HG03460 (cell line): Measurements from ENCODE around the gene SCAI.
"Not testable (repeated sequence)": the region's sequence is repeated elsewhere in the genome, so short reads cannot be mapped to it uniquely, and the experiment has no call there.

Experiments
- ATAC-seq: cut with Tn5 transposase; IDR thresholded peaks from one replicate; pipeline ENCODE4 v1.9.1; 2021; ENCODE audit not compliant: unreplicated experiment

Gene SCAI

GRCh38 chr9:124949387-124949786 lies 193.9 kb downstream of the SCAI start:
- ATAC-seq: no peak

- ATAC-seq: no peak
Observed at GRCh38 chr9:124947727-124948391, 195.5 kb downstream of the SCAI start.

DNA sequence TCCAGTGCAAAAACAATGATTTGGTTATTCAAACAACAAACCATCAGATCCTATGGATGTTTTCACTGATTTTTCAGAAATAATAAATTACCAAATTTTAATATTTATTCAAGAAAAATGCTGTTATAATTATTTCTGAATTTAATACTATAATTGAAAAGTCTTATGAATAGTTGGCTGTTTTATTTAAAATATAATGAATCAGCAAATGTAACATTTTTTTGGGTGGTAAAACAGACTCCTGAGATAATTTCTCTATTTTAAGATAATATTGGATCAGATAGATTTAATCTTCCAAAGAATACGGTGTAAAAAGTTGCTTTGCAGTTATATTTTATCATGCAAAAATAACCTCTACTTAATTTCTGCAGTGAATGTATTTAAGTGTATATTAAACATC lies 197.2 kb downstream of the SCAI start:
- ATAC-seq: no peak

DNA sequence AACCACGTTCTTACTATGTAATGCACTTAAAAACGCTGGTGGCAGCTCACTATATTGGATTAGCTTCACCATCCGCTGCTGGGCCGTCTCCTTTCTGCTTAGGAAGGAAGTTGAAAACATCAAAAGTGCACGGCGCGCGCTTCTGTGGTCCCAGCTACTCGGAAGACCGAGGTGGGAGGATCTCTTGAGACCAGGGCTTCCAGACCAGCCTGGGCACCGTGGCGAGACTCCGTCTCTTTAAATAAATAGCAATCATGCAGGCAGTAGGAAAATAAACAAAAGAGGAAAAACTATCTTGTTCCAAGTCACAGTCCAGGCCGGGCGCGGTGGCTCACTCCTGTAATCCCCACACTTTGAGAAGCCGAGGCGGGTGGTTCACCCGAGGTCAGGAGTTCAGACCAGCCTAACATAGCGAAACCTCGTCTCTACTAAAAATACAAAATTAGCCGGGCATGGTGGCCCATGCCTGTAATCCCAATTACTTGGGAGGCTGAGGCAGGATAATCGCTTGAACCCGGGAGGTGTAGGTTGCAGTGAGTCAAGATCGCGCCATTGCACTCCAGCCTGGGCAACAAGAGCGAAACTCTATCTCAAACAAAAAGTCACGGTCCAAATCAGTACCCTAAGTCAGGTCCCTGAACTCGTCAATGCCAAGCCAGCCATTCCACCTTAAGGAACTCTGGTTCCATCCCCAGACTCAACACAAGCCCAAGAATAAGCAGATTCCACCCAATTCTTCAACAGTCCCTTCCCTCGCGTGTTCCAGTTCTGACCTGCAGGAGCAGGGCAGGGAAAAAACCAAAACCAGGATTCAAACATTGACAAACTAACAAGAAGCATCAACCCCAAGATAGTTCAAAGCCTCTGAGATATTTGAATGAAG lies 201.4 kb downstream of the SCAI start:
- ATAC-seq: peak; percentile 37

GRCh38 chr9:124940894-124941678 lies 202.2 kb downstream of the SCAI start, which contains the start of gene GOLGA1:
Gene GOLGA1, minus strand, starts transcription at chr9:124941083. Its CDS starts 2,372 bp downstream, at chr9:124938711.
- ATAC-seq: peak; percentile 67

- peak; percentile 40 for ATAC-seq
Observed at GRCh38 chr9:124940521-124940893, 202.8 kb downstream of the SCAI start.

GRCh38 chr9:124939944-124940343 lies 203.4 kb downstream of the SCAI start:
- ATAC-seq: no peak

DNA sequence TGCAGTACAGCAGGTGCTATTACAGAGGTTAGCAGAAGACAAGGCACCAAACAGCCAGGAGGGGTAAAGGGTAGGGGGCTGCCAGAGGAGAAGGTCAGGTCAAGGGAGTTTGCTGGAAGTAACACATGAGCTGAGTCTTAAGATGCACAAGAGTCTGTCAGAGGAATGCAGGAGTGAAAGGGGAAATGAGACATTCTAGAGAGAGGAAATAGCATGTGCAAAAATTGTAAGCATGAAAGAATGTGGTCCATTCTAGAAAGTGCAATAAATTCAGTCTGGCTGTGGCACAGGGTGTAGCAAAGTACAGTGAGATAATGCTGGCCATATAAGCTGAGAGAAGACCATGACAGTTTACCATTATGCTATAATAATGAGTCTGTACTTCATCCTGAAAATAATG lies 209.0 kb downstream of the SCAI start:
- ATAC-seq: no peak

DNA sequence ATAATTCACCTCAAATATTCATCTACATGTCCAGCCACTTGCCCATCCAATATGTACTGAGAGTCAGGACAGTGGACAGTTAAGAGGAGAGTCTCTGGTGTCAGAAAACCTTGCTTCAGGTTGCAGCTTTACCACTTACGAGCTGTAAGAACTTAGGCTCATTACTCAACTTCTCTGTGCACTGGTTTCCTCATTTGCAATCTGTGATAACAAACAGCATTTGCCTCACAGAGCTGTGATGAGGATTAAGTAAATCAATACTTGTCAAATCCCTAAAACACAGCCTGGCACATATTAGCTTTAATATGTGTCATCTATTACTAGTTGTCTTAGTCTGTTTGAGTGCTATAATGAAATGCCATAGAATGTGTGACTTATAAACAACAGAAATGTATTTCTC lies 211.0 kb downstream of the SCAI start:
- ATAC-seq: no peak

- ATAC-seq: no peak
Observed at GRCh38 chr9:124929464-124929863, 213.9 kb downstream of the SCAI start.

DNA sequence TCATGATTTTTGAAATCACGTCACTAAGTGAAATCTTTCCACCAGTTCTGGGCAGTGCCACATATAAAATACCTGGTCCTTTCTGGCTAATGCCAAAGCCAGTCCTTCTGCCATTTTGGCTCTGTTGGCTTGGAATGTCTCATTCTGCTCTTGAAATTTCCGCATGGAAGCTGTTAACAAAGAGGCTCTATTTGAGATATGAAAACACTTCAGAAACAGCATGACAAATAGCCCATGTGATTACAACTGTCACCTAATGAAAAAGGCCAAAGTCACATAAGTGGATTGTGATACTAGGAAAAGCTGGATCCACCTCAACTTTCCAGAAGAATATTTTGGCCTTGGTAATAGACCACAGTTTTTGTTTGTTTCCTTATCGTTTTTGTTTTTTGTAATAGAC lies 215.2 kb downstream of the SCAI start:
- no peak for ATAC-seq

- not testable (repeated sequence) for ATAC-seq
Observed at GRCh38 chr9:124920394-124920793, 222.9 kb downstream of the SCAI start.

GRCh38 chr9:124914753-124915405 lies 228.4 kb downstream of the SCAI start:
- ATAC-seq: no peak

- ATAC-seq: no peak
Observed at GRCh38 chr9:124913378-124913777, 229.9 kb downstream of the SCAI start.

GRCh38 chr9:124911766-124912165 lies 231.6 kb downstream of the SCAI start:
- no peak for ATAC-seq

DNA sequence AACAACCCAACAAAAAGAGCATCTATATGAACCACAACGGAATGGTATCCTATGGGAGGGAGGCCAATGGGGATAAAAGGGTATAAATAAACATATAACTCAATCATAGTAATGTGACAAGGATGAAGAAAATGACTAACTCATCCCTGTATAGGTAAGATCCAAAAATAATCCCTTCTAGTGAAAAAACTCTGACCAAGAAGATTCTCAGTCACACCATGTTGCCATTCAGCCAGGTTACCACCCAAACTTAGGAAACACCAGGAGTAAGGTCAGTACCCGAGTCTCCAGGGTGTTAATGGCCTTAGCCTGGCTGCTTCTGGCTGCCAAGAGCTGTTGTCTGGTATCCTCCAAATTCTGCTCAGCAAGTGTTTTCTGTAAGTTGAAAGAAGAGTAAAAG lies 235.2 kb downstream of the SCAI start:
- ATAC-seq: no peak

- ATAC-seq: no peak
Observed at GRCh38 chr9:124906966-124907365, 236.4 kb downstream of the SCAI start.

- ATAC-seq: no peak
Observed at GRCh38 chr9:124899845-124900244, 243.5 kb downstream of the SCAI start.

DNA sequence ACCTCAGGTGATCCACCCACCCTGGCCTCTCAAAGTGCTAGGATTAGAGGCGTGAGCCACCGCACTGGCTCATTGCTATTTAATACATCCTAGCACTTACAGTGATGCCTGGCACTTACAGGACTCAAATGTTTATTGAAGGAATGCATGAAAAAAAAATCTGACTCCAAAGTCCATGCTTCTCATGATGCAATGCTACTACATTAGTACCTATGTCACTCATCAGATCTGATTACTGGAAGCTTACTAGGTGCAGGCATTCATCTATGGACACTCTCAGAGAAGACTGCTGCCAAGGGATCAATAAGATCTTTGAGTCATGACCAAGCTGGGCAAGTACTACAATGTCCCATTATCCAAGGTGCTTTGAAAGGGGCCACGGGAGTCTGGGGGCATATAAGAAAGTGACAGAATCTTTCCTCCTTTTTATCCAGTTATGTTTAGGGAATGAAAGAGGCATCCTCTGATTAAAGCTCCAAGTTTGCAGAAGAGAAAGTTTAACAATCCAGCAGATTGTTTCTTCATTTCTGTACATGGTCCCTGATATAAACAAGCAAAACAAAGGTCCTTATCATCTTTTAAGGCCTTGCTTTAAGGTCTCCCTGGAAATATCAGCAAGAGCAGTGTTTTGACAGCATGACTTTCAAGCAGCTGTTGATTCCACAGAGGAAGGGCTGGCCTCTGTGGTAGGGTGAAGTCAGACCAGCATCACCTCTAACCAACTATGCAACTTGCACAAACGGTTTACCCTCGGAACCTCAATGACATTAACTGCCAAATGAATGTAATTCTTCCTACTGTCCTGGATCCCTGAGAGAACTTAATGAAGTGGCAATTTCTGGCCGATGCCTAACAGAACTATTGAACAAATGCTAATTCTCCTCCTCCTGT lies 245.5 kb downstream of the SCAI start:
- ATAC-seq: no peak

- no peak for ATAC-seq
Observed at GRCh38 chr9:124894741-124895170, 248.6 kb downstream of the SCAI start.
